GM21360 (cell line): ENCODE measurements around the gene KANK4.

Source experiments
- ATAC-seq: cut with Tn5 transposase; IDR thresholded peaks from one replicate; pipeline ENCODE4 v1.9.1; 2021; ENCODE audit warnings: mild to moderate bottlenecking, moderate library complexity; ENCODE audit not compliant: unreplicated experiment

Gene KANK4

GRCh38 chr1:62318756-62319544 lies at the start of gene KANK4:
TSS of gene KANK4 (minus strand) at chr1:62319434. CDS start at chr1:62281564, 37,870 bp downstream.
- ATAC-seq: no peak

DNA sequence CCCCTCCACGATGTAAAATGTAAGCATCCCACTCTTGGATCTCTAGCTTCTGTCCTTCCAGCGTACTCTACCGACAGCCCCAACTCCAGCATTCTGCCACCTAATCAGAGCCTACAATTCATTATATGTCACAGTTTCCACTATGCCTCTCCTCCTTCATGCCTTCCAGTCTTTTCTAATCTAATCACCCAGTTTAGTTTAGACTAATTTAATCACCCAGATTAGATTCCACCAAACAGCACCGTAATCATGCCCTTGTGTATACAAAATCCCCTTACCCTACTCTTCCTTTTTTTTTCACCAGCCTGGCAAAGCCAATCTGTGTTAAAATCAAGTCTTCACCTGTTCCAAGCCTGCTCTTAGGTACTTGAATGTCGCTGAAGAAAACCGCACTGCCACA lies 49.8 kb upstream of the KANK4 start:
- no peak for ATAC-seq

DNA sequence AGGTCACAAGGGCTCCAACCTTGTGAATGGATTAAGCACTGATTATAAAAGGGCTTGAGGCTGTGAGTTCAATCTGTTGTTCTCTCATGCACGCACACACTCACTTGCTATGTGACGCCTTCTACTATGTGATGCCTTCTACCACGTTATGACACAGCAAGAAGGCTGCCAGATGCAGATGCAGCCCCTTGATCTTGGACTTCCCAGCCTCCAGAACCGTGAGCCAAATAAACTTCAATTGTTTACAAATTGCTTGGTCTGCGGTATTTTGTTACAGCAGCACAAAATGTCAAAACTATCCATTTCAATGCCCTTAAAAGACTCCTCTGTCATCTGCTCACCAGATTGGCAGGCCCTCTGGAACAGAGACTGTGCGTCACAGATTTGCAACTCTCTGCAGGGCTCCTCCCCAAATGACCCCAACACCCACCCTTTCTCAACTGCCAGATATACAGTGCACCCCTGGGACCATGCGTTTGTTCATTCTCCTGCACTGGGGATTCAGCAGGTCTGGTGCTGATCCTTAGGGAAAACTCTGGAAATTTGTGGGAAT lies 47.8 kb upstream of the KANK4 start:
- no peak for ATAC-seq

DNA sequence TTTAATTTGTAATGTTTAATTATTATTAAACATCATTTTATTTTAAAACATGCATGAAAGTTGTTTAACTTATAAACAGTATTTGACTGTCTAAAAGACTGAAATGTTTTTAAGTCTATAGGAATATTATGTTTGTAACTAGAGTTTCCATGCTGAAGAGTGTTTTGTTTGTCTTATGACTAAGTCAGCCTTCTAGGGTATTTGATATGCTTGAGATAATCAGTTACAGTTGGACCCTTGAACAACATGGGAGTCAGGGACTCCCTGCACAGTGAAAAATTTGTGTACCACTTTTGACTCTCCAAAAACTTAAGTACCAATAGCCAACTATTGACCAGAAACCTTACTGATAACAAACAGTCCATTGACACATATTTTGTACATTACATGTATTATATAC lies 45.5 kb upstream of the KANK4 start:
- no peak for ATAC-seq

- ATAC-seq: no peak
Measured at GRCh38 chr1:62362926-62363325, 43.7 kb upstream of the KANK4 start.

GRCh38 chr1:62362061-62362917 lies 43.1 kb upstream of the KANK4 start:
- ATAC-seq: no peak

DNA sequence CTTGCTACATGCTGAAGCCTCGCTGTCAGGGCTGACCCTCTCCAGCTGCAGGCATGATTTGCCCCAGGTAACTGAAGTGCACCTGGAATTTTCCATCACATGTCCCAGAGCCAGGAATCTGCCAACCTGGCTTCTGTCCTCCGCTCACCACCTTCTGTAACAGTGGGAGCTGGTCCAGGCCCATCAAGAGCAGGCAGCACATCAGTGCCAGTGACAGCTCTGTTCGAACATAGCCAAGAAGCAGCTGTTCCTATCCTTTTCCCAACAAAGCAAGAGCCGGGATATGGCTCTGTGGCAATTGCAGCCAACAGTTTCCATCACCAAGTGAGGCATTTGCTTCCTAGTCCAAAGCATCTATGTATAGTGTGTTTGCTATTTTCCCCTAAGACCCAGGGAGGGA lies 42.2 kb upstream of the KANK4 start:
- ATAC-seq: no peak

DNA sequence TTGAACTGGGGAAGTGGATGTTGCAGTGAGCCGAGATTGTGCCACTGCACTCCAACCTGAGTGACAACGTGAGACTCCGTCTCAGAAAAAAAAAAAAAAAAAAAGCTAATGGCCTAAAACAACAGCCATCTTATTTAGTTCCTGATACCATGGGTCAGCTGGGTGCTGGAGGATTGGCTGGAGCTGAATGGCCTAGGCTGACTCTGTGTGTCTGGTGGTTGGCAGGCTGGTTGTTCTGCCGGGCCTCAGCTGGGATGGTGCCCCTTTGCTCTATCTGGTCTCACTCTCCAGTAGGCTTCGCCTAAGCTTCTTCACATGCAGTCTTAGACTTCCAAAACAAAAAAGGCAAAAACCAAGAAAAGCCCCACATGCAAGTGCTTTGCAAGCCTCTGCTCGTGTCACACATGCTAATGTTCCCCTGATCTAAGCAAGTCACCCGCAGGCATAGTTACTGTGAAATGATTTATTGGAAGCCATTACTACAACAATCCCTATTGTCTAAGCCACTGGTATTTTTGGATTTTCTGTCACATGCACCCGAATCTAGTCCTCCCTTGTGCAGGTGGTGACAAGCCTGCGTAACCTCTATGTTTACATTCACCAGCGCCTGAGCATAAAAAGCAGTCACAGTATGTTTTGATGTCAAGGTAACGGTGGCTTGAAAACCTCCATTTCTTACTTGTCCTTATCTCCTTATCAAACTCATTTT lies 39.6 kb upstream of the KANK4 start:
- ATAC-seq: no peak

DNA sequence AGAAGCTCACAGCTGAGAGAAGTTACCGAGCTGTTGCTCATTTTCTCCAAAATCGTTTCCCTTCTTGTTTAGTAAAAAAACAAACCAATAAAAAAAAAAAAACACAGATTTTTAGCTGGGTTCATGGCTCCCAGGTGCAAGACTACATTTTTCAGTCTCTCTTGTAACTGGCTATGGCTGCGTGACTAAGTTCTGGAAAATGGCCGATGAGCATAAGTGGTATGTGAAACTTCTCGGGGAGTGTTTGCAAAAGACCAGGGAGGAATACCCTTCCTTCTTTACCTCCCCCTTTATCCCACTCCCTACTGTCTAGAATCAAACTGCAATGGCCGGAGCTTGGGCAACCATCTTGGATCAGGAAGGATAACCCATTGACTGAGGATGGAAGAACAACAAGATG lies 38.7 kb upstream of the KANK4 start:
- ATAC-seq: no peak

DNA sequence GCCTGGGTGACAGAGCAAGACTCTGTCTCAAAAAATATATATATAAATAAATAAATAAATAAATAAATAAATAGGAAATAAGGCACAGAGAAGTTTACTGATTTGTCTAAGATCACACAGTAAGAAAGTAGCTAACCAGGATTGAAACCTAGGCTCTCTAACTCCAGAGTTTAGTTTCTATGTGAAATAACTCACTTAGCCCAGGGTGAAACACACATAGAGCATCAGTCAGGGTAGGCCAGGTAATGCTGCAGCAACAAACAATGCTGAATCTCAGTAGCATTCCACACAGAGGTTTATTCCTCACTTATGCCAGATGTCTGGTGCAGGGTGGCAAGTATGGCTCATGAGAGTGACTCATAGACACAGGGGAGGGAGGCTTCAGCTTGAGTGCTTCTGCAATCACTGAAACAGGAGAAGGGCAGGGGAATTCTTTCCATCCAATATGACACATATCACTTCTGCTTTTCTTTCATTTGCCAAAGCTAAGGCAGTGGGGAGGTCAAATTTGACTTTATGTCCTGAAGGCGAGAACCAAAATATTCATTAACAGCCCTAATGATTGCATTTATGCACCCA lies 37.1 kb upstream of the KANK4 start:
- ATAC-seq: peak; percentile 76

DNA sequence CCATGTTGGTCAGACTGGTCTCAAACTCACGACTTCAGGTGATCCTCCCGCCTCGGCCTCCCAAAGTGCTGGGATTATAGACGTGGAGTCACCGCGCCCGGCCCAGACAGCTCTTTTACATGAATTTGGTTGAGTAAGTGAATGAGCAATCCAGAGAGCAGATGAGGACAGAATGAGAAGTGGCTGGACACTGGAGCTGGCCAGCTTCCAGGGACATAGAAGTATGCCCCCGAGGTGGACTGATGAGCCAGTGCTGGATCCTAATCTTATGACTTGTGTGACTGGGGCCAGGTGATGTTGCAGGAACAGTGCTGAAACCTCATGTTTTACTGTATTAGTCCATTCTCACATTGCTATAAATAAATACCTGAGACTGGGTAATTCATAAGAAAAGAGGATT lies 35.9 kb upstream of the KANK4 start:
- no peak for ATAC-seq

DNA sequence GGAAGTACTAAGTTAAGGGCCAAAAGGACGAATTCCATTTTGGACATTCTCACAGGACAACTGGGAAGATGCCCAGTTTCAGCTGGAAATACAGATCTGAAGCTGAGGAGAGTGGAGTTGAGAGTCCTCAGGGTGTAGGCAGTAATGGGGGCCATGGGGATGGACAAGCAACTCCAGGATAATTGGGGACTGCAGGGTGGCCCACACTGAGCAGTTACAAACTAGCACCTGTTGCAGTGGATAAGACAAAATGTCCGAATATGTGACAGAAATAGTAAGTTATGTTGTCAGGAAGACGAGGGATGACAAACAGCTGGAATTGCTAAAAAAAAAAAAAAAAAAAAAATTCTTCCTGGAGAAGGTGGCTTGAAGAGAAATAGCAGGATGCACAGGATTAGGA lies 34.6 kb upstream of the KANK4 start:
- no peak for ATAC-seq

DNA sequence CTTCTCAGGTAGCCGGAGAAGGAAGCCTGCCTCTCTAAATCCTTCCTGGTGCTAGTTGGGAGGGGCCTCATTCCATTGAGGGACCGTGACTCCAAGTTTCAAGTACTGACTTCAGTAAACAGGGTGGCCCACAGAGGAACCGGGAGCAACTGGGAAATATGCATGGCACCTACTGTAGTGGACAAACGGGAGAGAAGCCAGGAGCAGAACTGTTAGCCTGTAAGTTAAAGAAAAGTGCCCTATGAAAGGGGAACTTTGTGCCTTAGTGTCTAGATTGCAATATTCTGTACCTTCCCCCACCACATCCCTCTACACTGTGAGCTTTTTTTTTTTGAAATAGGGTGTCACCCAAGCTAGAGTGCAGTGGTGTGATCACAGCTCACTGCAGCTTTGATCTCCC lies 33.2 kb upstream of the KANK4 start:
- ATAC-seq: no peak

- no peak for ATAC-seq
Measured at GRCh38 chr1:62349470-62350233, 30.4 kb upstream of the KANK4 start.

DNA sequence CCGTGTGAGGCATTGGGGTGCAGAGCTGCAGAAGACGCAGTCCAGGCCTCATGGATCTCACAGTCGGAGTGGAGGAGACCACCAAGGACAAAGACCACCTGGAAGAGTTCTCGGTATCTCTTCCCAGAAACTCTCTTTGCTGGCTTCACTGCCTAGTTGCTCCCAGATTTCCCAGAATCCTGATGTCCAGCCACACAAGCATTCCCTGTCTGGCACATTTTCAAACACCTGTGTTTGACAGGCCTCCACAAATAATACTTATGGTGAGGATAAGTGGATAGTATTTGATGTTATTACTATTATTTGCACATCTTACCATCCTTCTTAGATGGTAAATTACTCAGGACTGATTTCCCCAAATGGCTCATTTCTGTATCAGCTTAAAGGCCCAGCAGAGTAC lies 27.7 kb upstream of the KANK4 start:
- no peak for ATAC-seq

DNA sequence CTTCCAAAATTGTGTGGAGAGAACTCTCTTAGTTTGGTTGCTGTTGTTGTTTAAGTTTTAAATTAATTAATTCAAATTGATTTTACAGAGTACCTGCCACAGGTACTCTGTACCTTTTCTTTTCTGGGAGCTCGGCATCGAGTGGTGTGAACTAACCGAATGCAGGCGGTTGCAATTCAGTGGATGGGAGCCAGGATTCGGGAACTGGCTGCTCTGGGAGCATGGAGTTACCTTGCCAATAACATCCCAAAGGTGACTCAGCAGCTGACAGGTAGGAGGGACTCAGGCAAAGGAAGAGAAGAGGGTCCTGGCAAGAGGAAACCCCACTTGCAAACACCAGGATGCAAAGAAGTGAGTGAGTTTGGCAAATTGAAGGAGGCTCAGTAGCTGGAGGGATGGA lies 24.7 kb upstream of the KANK4 start:
- no peak for ATAC-seq

GRCh38 chr1:62342270-62342669 lies 23.0 kb upstream of the KANK4 start:
- ATAC-seq: no peak

- ATAC-seq: no peak
Measured at GRCh38 chr1:62341615-62342014, 22.4 kb upstream of the KANK4 start.

DNA sequence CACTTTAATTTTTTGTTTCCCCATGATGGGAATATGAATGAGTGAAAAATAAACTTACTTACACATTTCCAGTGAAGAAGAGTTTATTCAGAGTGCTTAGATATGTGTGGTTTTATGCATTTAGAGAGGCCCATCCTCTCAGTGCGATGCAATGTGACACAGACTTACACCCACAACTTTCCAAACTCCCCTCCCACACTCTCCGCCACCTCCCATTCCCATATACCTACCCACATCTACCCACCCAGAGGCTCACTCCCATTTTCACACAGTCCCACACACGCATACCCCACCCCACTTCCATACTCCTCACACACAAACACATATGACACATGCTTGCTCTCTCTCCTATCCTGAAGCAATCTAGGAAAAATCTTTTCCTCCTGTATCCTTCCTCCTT lies 21.9 kb upstream of the KANK4 start:
- ATAC-seq: no peak
